BLaER1 treated with 17β-estradiol and CSF1 and Interleukin-3, amounts not matched to agents 10 nM and 100 nM (cell line): ENCODE measurements around the gene GLRX.
A peak's percentile ranks its signal among the peaks of the same experiment; 100 is the strongest.
"Not testable (repeated sequence)": the region's sequence is repeated elsewhere in the genome, so short reads cannot be mapped to it uniquely, and the experiment has no call there.

ENCODE experiments used
- H3K27ac ChIP-seq, 11 experiments: shearing (Covaris generic); formaldehyde crosslinking; 2 replicates each; pipeline ENCODE4 v1.8.1; 2022
- H3K27me3 ChIP-seq, 11 experiments: shearing (Covaris generic); formaldehyde crosslinking; 2 replicates each; pipeline ENCODE4 v1.8.1; 2022
- H3K36me3 ChIP-seq, 11 experiments: shearing (Covaris generic); formaldehyde crosslinking; 2 replicates each; pipeline ENCODE4 v1.8.1; 2022
- H3K4me1 ChIP-seq, 10 experiments: shearing (Covaris generic); formaldehyde crosslinking; 2 replicates each; pipeline ENCODE4 v1.8.1; 2022
- H3K4me2 ChIP-seq, 11 experiments: shearing (Covaris generic); formaldehyde crosslinking; 2 replicates each; pipeline ENCODE4 v1.8.1; 2022
- H3K4me3 ChIP-seq, 10 experiments: shearing (Covaris generic); formaldehyde crosslinking; 2 replicates each; pipeline ENCODE4 v1.8.1; 2022
- H3K9ac ChIP-seq, 11 experiments: shearing (Covaris generic); formaldehyde crosslinking; 2 replicates each; pipeline ENCODE4 v1.8.1; 2022
- H3K9me3 ChIP-seq, 11 experiments: shearing (Covaris generic); formaldehyde crosslinking; replicated peaks in 1 of 11; 2 replicates each; pipeline ENCODE4 v1.8.1; 2022
- H4K20me1 ChIP-seq, 11 experiments: shearing (Covaris generic); formaldehyde crosslinking; 2 replicates each; pipeline ENCODE4 v1.8.1; 2022
- Cebpa-rat ChIP-seq, 11 experiments: shearing (Covaris generic); IDR thresholded peaks; 2 replicates each; pipeline ENCODE4 v1.8.1; 2022

The GLRX gene

GRCh38 chr5:95858023-95858461, 35.5 kb upstream of the GLRX start:
- TF ChIP-seq Cebpa-rat (IDR thresholded peaks at IDR 0.05): no peak
- H3K4me3 ChIP-seq: no peak overlapping the region
- no peaks in the 10 kb centered on the region for H3K9me3 ChIP-seq
- H3K27ac ChIP-seq: peak overlapping the region; percentile 56 to 98 (median 93)
- H3K4me2 ChIP-seq: peak overlapping the region; percentile 62 to 97 (median 84)
- H3K27me3 ChIP-seq: no peaks in the 10 kb centered on the region
- no peaks in the 10 kb centered on the region for H3K36me3 ChIP-seq
- no peaks in the 10 kb centered on the region for H4K20me1 ChIP-seq
- H3K4me1 ChIP-seq: peaks cover 54 to 85% (median 69%) of the 10 kb centered on the region in 10 experiments
- H3K9ac ChIP-seq: peak overlapping the region; percentile 22 to 89 (median 50); a peak in 18 of 22 replicates

GRCh38 chr5:95857185-95857945, 34.8 kb upstream of the GLRX start:
- H3K27me3 ChIP-seq: no peaks in the 10 kb centered on the region
- H3K4me3 ChIP-seq: no peak overlapping the region
- peak overlapping the region; percentile 56 to 98 (median 93) for H3K27ac ChIP-seq
- H3K9ac ChIP-seq: peak overlapping the region; percentile 5 to 89 (median 50); a peak in 12 of 22 replicates
- no peaks in the 10 kb centered on the region for H4K20me1 ChIP-seq
- H3K4me1 ChIP-seq: peaks cover 47 to 78% (median 62%) of the 10 kb centered on the region in 10 experiments
- no peak for TF ChIP-seq Cebpa-rat (IDR thresholded peaks at IDR 0.05)
- H3K36me3 ChIP-seq: no peaks in the 10 kb centered on the region
- peak overlapping the region; percentile 62 to 97 (median 84); a peak in 21 of 22 replicates for H3K4me2 ChIP-seq
- H3K9me3 ChIP-seq: peaks cover 0 to 4% (median 0%) of the 10 kb centered on the region in 11 experiments; a peak in 2 of 22 replicates

GRCh38 chr5:95856501-95856981, 34.0 kb upstream of the GLRX start:
- H3K4me1 ChIP-seq: peaks cover 39 to 70% (median 54%) of the 10 kb centered on the region in 10 experiments
- H3K4me2 ChIP-seq: peak overlapping the region in 7 of 11 experiments; percentile 4 to 87 (median 25); a peak in 7 of 22 replicates
- no peaks in the 10 kb centered on the region for H3K27me3 ChIP-seq
- TF ChIP-seq Cebpa-rat (IDR thresholded peaks at IDR 0.05): no peak
- H3K36me3 ChIP-seq: no peaks in the 10 kb centered on the region
- H3K9ac ChIP-seq: no peak overlapping the region
- peaks cover 0 to 12% (median 0%) of the 10 kb centered on the region in 11 experiments; a peak in 7 of 22 replicates for H3K9me3 ChIP-seq
- no peak overlapping the region for H3K27ac ChIP-seq
- H4K20me1 ChIP-seq: no peaks in the 10 kb centered on the region
- no peak overlapping the region for H3K4me3 ChIP-seq

- no peak for TF ChIP-seq Cebpa-rat (IDR thresholded peaks at IDR 0.05)
- H3K4me2 ChIP-seq: no peak overlapping the region
Observed at GRCh38 chr5:95853490-95853889, 31.0 kb upstream of the GLRX start.

GRCh38 chr5:95852567-95852966, 30.0 kb upstream of the GLRX start:
- H3K4me2 ChIP-seq: no peak overlapping the region
- H3K9ac ChIP-seq: no peak overlapping the region
- H3K9me3 ChIP-seq: peaks cover 0 to 17% (median 3%) of the 10 kb centered on the region in 11 experiments; a peak in 8 of 22 replicates
- peaks cover under 1 to 43% (median 19%) of the 10 kb centered on the region in 10 experiments; a peak in 18 of 20 replicates for H3K4me1 ChIP-seq
- H4K20me1 ChIP-seq: no peaks in the 10 kb centered on the region
- no peak overlapping the region for H3K27ac ChIP-seq
- no peaks in the 10 kb centered on the region for H3K36me3 ChIP-seq
- H3K4me3 ChIP-seq: no peak overlapping the region
- TF ChIP-seq Cebpa-rat (IDR thresholded peaks at IDR 0.05): no peak
- no peaks in the 10 kb centered on the region for H3K27me3 ChIP-seq

More at GRCh38 chr5:95853490-95853889, 31.0 kb upstream of the GLRX start:
- no peak overlapping the region for H3K9ac ChIP-seq
- H3K4me3 ChIP-seq: no peak overlapping the region
- no peaks in the 10 kb centered on the region for H4K20me1 ChIP-seq
- H3K9me3 ChIP-seq: peaks cover 0 to 17% (median 3%) of the 10 kb centered on the region in 11 experiments; a peak in 8 of 22 replicates
- peaks cover 10 to 52% (median 28%) of the 10 kb centered on the region in 10 experiments for H3K4me1 ChIP-seq
- H3K27me3 ChIP-seq: no peaks in the 10 kb centered on the region
- no peak overlapping the region for H3K27ac ChIP-seq
- H3K36me3 ChIP-seq: no peaks in the 10 kb centered on the region

GRCh38 chr5:95851141-95851540, 28.6 kb upstream of the GLRX start:
- peaks cover 0 to 37% (median 12%) of the 10 kb centered on the region in 10 experiments; a peak in 12 of 20 replicates for H3K4me1 ChIP-seq
- H3K27me3 ChIP-seq, H3K4me2 ChIP-seq, H3K4me3 ChIP-seq, H3K27ac ChIP-seq, H3K36me3 ChIP-seq, H3K9ac ChIP-seq, H4K20me1 ChIP-seq: not testable (repeated sequence)
- peaks cover 0 to 17% (median 3%) of the 10 kb centered on the region in 11 experiments; a peak in 8 of 22 replicates for H3K9me3 ChIP-seq

GRCh38 chr5:95850391-95850894, 27.9 kb upstream of the GLRX start:
- Histone ChIP-seq H3K27me3 (no peaks in the 10 kb centered on the region), H3K4me1 (peaks cover 0 to 36% (median 13%) of the 10 kb centered on the region in 10 experiments; a peak in 13 of 20 replicates), H3K27ac (peak overlapping the region in 3 of 11 experiments; percentile 2 to 42 (median 4); a peak in 3 of 22 replicates), H3K4me2 (peak overlapping the region in 7 of 11 experiments; percentile 7 to 28 (median 26); a peak in 7 of 22 replicates), H3K4me3 (no peak overlapping the region), H3K36me3 (no peaks in the 10 kb centered on the region), H3K9ac (no peak overlapping the region; a peak in 1 of 22 replicates), H4K20me1 (no peaks in the 10 kb centered on the region), H3K9me3 (peaks cover 0 to 17% (median 3%) of the 10 kb centered on the region in 11 experiments; a peak in 8 of 22 replicates)
- no peak for TF ChIP-seq Cebpa-rat (IDR thresholded peaks at IDR 0.05)

GRCh38 chr5:95848701-95849100, 26.2 kb upstream of the GLRX start:
- no peak for TF ChIP-seq Cebpa-rat (IDR thresholded peaks at IDR 0.05)
- Histone ChIP-seq H3K36me3 (no peaks in the 10 kb centered on the region), H3K9ac (no peak overlapping the region)

GRCh38 chr5:95847261-95847592, 24.7 kb upstream of the GLRX start:
- TF ChIP-seq Cebpa-rat (IDR thresholded peaks at IDR 0.05): no peak
- Histone ChIP-seq H3K4me3 (no peak overlapping the region), H3K4me1 (peaks cover 14 to 57% (median 40%) of the 10 kb centered on the region in 10 experiments), H3K9me3 (peaks cover 0 to 11% (median 3%) of the 10 kb centered on the region in 11 experiments; a peak in 8 of 22 replicates), H3K27me3 (no peaks in the 10 kb centered on the region), H3K9ac (no peak overlapping the region), H3K4me2 (no peak overlapping the region), H4K20me1 (no peaks in the 10 kb centered on the region), H3K36me3 (no peaks in the 10 kb centered on the region), H3K27ac (no peak overlapping the region)

More at GRCh38 chr5:95848701-95849100, 26.2 kb upstream of the GLRX start:
- H3K27ac ChIP-seq: no peak overlapping the region
- peaks cover 0 to 17% (median 3%) of the 10 kb centered on the region in 11 experiments; a peak in 8 of 22 replicates for H3K9me3 ChIP-seq
- no peak overlapping the region for H3K4me2 ChIP-seq
- no peaks in the 10 kb centered on the region for H3K27me3 ChIP-seq
- H3K4me1 ChIP-seq: peaks cover 0 to 43% (median 26%) of the 10 kb centered on the region in 10 experiments; a peak in 17 of 20 replicates
- no peaks in the 10 kb centered on the region for H4K20me1 ChIP-seq
- H3K4me3 ChIP-seq: no peak overlapping the region
